ENCODE data around the gene DNAL1.

DNA sequence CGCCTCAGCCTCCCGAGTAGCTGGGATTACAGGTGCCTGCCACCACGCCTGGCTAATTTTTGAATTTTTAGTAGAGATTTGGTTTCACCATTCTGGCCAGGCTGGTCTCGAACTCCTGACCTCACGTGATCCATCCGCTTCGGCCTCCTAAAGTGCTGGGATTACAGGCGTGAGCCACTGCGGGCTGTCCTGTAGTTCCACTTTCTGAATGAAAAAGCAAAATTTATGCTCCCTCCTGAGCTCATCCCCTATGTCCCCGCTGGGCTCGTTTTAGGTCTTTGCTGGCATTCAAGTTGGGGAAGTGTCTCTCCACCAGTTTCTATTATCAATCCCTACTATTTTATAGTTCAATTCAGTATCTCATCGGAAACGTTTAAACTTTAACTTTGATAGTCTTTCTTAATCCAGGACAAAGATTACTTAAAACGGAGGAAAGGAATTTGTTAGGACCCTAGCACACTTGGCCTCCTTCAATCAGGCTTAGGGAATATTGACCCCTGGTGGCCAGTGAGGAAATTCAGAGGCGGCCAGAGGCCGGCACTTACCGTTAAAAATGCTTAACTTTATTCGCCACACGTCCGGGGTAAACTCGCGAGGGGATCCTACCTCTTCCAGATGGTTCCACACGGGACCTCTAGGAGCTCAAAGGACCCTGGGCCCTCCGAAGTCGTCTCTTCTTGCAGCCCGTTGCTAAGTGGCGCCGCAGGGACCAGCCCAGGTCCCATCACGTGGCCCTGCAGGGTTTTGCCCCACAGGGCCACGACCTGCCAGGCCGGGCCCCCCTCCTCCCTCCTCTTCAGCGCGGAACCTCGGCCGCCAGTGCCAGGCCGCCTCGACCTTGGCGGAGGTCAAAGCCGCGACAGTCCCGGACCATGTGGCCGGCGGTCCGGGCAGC is 11.4 kb upstream of the DNAL1 start:
- TF ChIP-seq, protein P1, sequence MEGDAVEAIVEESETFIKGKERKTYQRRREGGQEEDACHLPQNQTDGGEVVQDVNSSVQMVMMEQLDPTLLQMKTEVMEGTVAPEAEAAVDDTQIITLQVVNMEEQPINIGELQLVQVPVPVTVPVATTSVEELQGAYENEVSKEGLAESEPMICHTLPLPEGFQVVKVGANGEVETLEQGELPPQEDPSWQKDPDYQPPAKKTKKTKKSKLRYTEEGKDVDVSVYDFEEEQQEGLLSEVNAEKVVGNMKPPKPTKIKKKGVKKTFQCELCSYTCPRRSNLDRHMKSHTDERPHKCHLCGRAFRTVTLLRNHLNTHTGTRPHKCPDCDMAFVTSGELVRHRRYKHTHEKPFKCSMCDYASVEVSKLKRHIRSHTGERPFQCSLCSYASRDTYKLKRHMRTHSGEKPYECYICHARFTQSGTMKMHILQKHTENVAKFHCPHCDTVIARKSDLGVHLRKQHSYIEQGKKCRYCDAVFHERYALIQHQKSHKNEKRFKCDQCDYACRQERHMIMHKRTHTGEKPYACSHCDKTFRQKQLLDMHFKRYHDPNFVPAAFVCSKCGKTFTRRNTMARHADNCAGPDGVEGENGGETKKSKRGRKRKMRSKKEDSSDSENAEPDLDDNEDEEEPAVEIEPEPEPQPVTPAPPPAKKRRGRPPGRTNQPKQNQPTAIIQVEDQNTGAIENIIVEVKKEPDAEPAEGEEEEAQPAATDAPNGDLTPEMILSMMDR (conservative IDR thresholded peaks at IDR 0.05; ENCODE audit: low read depth, low read length): peak; percentile 88
- TF ChIP-seq EZH2 (IDR thresholded peaks at IDR 0.05; ENCODE audit: borderline replicate concordance, low read depth, low read length, poor library complexity, severe bottlenecking): no peak

Data from A673 (cell line).